SHP77 (cell line): ENCODE data around the gene NOVA2.

Source experiments
- DNase-seq, 2 experiments: peaks; one replicate each; lab custom pipeline; 2025; lab: John Stamatoyannopoulos, UW

Gene NOVA2

GRCh38 chr19:45962021-45962420 is 11.6 kb downstream of the NOVA2 start:
- no peak for DNase-seq

- peak; percentile 30 for DNase-seq
Observed at GRCh38 chr19:45960595-45961235, 12.9 kb downstream of the NOVA2 start.

GRCh38 chr19:45959517-45960025 is 14.1 kb downstream of the NOVA2 start:
- DNase-seq = no peak

- no peak for DNase-seq
Observed at GRCh38 chr19:45958769-45959516, 14.7 kb downstream of the NOVA2 start.

- no peak for DNase-seq
Observed at GRCh38 chr19:45958320-45958719, 15.3 kb downstream of the NOVA2 start.

DNA sequence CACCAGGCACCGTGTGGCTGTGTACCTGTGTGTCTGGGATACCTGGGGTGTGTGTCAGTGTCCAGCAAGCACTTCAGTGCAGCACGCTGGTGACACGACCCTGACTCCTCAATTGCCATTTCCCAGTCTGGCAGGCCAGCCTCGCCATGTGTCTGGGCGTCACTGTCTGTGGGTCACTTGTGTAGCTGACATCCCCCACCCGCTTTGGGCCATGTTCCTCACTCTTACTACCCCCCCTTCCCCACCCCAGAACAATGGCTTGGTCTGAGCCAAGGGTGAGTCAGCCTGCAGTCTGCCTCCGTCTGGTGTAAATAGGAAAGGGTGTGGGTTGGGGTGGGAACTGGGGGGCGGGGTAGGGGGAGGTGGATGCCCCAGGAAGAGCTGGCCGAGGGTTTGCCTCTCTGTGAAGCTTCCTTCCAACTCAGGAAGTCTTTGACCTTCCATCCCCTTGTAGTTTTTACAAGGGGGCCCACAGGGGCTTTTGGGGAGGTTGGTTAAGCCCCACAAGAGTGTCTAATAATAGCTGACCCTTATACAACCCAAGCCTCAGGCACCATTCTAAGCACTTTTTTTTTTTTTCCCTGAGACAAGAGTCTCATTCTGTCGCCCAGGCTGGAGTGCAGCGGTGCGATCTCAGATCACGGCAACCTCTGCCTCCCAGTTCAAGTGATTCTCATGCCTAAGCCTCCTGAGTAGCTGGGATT is 17.6 kb downstream of the NOVA2 start:
- no peak for DNase-seq

DNA sequence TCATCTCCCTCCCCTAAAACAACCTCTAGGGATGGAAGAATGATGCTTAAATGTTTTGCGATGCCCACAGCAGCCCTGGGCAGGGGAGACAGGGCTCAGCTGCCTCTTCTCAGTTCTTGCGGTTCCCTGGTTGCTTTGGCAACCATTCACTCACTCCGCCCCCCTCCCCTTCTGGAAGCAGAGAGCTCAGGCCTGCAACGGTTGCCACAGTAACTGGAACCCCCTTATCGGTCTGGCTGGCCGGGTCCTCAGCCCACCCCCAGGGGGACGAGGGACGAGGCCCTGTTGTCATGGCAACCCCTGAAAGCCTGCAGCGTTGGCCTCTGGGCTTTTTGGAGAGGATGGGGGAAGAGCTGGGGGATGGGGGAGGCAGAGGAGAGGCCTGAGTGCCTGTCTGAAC is 19.5 kb downstream of the NOVA2 start:
- peak; percentile 27 to 53 for DNase-seq

- DNase-seq = no peak
Observed at GRCh38 chr19:45953676-45954075, 20.0 kb downstream of the NOVA2 start.

DNA sequence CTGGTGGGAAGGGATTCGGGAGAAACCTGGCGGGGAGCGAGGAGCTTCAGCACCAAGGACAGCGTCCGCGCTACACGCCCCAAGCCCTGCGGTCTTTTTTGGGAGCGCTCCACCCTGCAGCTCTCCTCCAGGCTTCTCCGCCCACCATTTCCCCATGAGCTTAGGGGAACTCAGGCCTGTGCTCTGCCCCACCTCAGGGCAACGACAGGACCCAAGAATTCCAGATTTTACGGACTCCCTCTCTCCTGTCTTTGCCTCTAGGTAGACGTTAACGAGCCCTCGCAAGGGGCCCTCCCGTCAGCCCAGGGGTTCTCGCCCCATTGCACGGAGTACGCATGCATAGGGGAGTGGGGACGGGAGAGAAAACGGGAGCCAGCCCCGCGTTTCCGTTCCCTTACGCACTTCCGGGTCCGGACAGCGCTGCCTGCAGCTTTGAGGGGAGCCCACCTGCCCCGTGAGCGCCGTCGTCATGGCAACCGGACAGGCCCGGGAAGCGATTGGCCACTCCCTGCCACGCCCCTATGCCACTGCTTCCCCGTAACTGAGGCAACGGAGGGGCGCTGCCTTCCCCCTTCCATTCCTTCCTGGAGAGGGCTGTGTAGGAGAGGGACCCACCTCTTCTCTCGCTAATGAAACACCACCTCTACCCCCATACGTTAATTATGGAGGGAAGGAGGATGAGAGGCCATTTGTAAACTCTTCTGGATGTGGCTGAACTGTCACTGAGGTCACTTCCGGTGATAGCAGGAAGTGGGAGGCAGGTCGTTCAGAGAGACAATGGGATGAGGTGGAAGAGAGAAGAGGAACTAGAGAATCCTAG is 20.8 kb downstream of the NOVA2 start:
- DNase-seq = peak; percentile 98 to 99

DNA sequence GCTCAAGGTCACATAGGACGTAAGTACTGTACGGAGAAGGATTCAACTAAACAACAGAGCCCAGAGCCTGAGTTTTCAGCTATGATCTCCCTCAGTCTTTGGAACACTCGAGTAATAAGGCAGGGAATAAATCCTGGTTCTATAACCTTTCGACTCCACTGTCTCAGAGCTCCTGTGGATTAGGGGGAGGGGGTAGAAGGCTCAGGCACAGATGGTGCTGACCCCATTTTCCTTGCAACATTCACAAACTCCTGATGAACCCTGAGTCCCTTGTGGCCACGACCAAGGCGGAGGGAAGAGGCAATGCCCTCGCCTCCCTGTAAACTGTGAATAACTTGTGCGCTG is 21.4 kb downstream of the NOVA2 start:
- DNase-seq = no peak

- no peak for DNase-seq
Observed at GRCh38 chr19:45947926-45948325, 25.7 kb downstream of the NOVA2 start.

GRCh38 chr19:45940515-45940805 is 33.2 kb downstream of the NOVA2 start:
- DNase-seq = no peak

DNA sequence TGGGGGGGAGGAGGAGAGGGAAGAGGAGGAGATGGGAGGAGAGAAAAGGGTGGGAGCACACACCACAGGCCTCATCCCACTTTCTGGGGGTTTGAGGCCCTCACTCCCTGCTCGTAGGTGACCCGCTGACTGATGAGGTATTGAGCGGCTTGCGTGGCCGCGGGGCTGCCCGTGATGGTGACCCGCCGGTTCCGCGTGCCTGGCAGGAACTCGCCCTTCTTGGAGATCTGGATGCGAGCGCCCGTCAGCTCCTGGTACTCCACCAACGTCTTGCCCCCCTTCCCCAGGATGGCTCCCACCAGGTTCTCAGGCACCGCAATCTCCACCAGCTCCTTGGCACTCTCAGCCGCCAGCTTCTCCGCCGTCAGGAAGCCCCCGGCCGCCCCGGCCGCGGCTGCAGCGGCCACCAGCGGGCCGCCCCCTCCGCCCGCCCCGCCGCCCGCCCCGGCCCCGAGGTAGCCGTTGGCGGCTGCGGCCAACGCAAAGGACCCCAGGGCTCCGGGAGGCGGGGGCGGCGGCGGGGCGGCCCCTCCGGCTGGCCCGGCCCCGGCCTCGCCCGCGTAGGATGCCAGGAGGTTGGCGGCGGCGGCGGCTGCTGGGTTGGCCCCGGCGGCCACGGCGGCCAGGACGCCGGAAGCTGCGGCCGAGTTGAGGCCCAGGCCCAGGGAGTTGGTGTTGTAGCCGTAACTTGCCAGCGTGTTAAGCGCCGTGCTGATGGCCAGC is 33.7 kb downstream of the NOVA2 start:
- no peak for DNase-seq

DNA sequence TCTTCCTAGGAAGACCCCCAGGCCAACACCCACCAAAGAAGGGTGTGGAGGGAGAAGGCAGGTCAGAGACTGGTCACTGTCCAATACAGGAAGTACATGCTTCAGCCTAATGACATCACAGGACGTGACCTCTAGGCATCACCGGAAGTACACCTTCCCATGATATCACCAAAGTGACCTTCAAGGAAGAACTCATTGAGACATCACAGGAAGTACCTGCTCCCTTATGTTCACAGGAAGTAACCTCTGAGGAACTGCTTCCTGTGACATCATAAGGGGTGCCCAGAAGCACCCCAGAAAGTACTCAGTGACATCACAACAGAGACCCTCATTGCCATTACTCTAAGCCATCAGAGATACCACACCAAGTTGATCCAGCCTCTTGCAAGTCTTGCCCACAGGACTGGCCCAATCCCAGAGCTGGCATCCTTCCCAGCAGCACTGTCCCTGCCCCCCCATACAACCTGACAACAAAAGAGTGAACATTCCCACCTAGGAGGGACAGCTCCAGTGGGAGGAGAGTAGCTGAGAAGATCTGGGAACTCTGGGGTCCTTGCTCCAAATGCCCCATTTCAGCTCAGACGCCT is 34.8 kb downstream of the NOVA2 start:
- DNase-seq = no peak

- no peak for DNase-seq
Observed at GRCh38 chr19:45935267-45935666, 38.4 kb downstream of the NOVA2 start.

DNA sequence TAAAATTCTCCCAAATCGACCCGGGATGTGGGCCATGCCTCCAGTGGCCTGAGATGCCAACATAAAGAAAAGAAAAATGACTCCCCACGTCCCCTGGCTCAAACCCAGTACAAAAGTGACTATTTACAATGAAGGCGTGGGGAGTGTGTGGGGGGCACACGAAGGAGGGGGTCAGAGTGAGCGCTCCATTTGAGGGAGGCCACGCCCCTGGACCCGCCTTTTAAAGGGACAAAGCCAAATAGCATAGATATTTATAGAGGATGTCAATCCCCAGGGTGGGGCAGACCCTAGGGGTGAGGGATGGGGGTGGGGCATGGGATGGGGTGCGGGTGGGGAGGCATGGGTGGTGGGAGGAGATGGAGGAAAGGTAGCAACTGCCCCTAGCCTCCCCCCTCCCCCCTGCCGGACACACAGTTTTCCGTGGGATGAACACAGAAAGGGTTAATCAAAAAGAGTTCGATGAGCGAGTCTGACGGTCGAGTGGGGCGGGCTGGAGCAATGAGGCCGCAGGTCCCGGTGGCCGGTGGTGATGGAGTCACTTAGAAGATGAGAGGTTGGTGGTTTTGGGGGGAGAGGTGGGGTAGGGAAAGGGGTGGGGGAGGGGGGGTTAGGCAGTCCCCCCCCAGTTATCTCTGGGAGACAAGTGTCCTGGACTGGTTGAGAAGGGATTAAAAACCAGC is 39.0 kb downstream of the NOVA2 start:
- DNase-seq = no peak

- DNase-seq = no peak
Observed at GRCh38 chr19:45933759-45934158, 39.9 kb downstream of the NOVA2 start.

GRCh38 chr19:45931055-45931454 is 42.6 kb downstream of the NOVA2 start:
- no peak for DNase-seq

DNA sequence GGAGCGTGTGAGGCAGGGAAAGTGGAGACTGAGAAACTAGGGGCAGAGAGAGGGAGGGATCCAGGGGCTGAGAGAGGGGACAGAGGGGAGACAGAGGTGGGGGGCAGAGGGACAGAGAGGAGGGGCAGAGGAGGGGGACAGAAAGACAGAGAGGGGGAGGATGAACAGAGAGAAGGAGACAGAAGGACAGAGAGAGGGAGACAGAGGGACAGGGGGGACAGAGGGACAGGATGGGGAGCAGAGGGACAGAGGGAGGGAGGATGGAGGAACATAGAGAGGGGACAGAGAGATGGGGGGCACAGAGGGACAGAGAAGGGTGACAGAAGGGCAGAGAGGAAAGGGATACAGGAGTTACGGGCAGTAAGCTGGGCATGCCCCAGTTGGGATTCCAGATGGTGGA is 44.4 kb downstream of the NOVA2 start:
- no peak for DNase-seq

DNA sequence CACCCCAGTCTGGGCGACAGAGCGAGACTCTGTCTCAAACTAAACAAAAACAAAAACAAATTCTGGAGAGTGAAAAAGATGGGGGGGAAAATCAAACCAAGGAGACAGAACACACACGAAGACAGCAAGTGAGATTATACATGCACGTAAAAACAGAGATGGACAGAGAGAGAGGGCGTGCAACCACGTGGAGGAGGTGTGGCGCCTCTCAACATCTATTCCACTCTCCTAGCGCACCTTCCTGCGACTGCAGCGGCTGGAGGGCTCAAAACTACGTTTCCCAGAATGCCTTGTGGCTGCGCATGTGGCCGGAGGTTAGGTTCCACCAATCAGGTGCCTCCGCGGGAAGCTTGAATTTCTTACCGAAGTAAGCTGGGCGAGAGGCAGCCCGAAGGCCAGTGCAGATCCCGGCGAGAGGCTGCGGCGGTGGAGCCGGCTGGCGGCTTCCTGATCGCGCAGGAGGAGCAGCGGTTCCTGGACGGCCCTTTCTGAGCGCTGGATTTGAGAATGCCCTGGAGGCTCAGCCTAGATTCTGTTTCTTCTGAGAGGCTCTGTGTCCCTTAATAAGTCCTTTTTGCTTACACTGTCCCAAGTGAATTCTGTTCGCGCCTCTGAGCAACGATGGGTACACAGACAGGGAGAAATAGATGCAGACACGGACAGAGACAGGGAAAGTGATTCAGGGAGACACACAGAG is 46.0 kb downstream of the NOVA2 start:
- DNase-seq = peak; percentile 95 to 97
